Fibroblast of villous mesenchyme (primary cell): ENCODE results near the gene GIPC3. TPM values are rescaled to one million over a fixed set of nuclear protein-coding genes. Genes with fewer than 3 reads are reported as not detected.

Source experiments
- DNase-seq: peaks from one replicate; pipeline ENCODE4 v3.0.0-alpha.2; 2010; ENCODE audit warnings: low read depth
- H3K4me3 ChIP-seq: 2 replicates; pipeline ENCODE4 v1.5.1; 2011; ENCODE audit warnings: low read depth, mild to moderate bottlenecking, low read length
- CTCF ChIP-seq: IDR thresholded peaks from 2 replicates; pipeline ENCODE4 v1.5.1; 2012; ENCODE audit warnings: low read depth, mild to moderate bottlenecking, low read length; ENCODE audit not compliant: insufficient read depth
- total RNA-seq: library from RNA; depleted of rRNA; stranded (reverse); fragments of >200 nt; gene quantifications from 2 replicates; pipeline ENCODE4 v1.2.3, GENCODE V29; 2012

GIPC3 gene
- total RNA-seq, 1 donor = 0.43 TPM

- TF ChIP-seq CTCF = no peak
- DNase-seq = no peak
- no peak overlapping the region for H3K4me3 ChIP-seq
These were observed 25.8 kb downstream of the GIPC3 start for GRCh38 chr19:3610745-3611717.

GRCh38 chr19:3611841-3612240 lies 26.6 kb downstream of the GIPC3 start:
- no peak for TF ChIP-seq CTCF
- H3K4me3 ChIP-seq = no peak overlapping the region
- no peak for DNase-seq

GRCh38 chr19:3612330-3612729 lies 27.1 kb downstream of the GIPC3 start:
- no peak for TF ChIP-seq CTCF
- no peak for DNase-seq
- H3K4me3 ChIP-seq = no peak overlapping the region

GRCh38 chr19:3612901-3613741 lies 27.8 kb downstream of the GIPC3 start:
- DNase-seq = no peak
- H3K4me3 ChIP-seq = no peak overlapping the region
- no peak for TF ChIP-seq CTCF

- H3K4me3 ChIP-seq = no peak overlapping the region
- no peak for TF ChIP-seq CTCF
- DNase-seq = no peak
These were observed 28.8 kb downstream of the GIPC3 start for GRCh38 chr19:3613818-3614661.

GRCh38 chr19:3614858-3615505 lies 29.7 kb downstream of the GIPC3 start:
- no peak overlapping the region for H3K4me3 ChIP-seq
- DNase-seq = no peak
- TF ChIP-seq CTCF = no peak
